HG03280 (cell line): ENCODE results near the gene RAB4B.
"Not testable (repeated sequence)": the region's sequence is repeated elsewhere in the genome, so short reads cannot be mapped to it uniquely, and the experiment has no call there.

Experiments used
- ATAC-seq: cut with Tn5 transposase; IDR thresholded peaks from one replicate; pipeline ENCODE4 v1.9.1; 2021; ENCODE audit warnings: mild to moderate bottlenecking, moderate library complexity; ENCODE audit not compliant: unreplicated experiment

Gene RAB4B

GRCh38 chr19:40750058-40750873 is 27.8 kb upstream of the RAB4B start, which contains the start of gene ACTMAP:
TSS of gene ACTMAP (minus strand) at chr19:40750477. CDS start at chr19:40749803, 674 bp downstream.
- peak; percentile 87 for ATAC-seq

GRCh38 chr19:40750874-40751537 is 27.0 kb upstream of the RAB4B start, which contains the start of gene SNRPA:
TSS of gene SNRPA (plus strand) at chr19:40751203. CDS start at chr19:40751409, 206 bp downstream.
- peak; percentile 53 for ATAC-seq

GRCh38 chr19:40752257-40752781 is 25.7 kb upstream of the RAB4B start:
- ATAC-seq: no peak

- ATAC-seq: no peak
These were observed 23.3 kb upstream of the RAB4B start for GRCh38 chr19:40754611-40755247.

DNA sequence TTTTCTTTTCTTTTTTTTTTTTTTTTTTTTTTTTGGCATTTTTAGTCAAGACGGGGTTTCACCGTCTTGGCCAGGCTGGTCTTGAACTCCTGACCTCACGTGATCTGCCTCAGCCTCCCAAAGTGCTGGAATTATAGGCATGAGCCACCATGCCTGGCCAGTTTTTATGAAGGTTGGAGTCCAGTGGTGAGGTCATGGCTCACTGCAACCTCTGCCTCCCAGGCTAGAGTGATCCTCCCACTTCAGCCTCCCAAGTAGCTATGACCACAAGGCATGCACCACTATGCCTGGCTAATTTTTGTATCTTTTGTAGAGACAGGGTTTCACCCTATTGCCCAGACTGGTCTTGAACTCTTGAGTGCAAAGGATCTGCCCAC is 22.8 kb upstream of the RAB4B start:
- ATAC-seq: no peak

- no peak for ATAC-seq
These were observed 22.3 kb upstream of the RAB4B start for GRCh38 chr19:40755791-40756190.

DNA sequence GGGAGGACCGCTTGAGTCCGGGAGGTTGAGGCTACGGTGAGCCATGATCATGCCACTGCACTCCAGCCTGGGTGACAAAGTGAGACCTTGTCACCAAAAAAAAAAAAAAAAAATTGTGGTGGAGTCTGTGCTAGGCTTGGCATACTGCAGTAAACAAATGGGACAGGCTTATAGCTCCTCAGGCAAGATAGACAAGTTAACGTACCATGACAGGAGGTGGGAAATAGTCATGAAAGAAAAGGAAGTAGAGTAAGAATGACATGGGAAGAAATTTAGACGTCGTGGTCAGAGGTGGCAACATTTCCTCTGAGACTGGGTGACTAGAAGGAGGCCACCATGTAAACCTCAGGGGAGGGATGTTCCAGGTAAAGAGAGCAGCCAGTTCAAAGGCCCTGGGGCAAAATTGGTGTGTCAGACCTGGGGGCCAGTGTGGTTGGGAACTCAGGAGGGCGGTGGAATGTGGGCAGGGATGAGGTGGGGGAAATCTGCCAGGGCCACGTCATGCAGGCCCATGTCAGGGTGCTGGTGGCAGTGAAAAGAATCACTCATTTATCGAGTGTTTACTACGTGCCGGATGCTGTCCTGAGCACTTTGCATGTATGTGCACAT is 21.4 kb upstream of the RAB4B start:
- no peak for ATAC-seq

GRCh38 chr19:40758491-40758890 is 19.6 kb upstream of the RAB4B start:
- ATAC-seq: no peak

DNA sequence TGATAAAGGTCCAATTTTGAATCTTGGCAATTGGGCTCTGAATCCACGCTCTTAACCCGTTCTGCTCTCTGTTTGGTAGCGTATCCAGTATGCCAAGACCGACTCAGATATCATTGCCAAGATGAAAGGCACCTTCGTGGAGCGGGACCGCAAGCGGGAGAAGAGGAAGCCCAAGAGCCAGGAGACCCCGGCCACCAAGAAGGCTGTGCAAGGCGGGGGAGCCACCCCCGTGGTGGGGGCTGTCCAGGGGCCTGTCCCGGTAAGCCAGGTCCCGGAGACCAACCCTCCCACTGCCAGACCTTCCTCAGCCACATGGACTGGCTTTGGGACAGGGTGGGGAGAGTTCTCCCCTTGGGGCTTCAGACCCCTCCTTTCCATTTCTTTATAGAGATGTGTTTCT is 18.7 kb upstream of the RAB4B start:
- ATAC-seq: no peak

- no peak for ATAC-seq
These were observed 15.1 kb upstream of the RAB4B start for GRCh38 chr19:40762754-40763470.

DNA sequence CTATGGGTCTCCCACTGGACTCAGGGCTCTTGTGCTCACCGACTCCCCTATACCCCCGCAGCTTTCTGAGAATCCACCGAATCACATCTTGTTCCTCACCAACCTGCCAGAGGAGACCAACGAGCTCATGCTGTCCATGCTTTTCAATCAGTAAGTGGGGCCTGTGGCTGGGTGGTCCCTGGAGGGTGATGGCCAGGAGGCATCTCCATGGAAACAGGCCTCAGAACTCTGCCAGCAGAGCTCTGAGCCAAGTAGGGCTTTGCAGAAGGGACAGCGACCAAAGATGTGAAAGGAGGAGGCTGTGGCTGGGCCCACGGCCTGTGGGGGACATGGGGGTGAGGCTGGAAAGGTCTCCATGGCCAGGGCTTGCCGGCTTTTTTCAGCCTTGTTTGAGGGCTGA is 14.5 kb upstream of the RAB4B start:
- ATAC-seq: no peak

DNA sequence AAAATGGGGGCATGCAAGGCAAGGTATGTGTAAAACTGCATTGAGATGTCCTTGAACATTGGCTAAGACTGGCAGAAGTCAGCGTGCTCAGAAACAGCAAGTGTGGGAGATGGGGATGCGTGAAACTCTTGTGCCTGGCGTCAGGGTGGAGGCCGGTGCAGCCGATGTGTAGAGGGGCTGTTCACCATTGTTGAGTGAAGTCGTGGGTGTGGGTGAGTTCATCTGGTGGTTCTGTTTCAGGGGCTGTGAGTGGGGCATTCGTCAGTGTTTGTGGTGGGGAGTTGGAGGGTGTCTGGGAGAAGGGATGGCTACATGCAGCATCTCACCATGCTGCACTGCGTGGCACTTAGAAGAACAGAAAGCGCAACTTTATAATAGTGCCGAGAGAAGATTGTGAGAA is 14.1 kb upstream of the RAB4B start:
- no peak for ATAC-seq

- ATAC-seq: not testable (repeated sequence)
These were observed 11.7 kb upstream of the RAB4B start for GRCh38 chr19:40766385-40766784.

GRCh38 chr19:40768869-40769268 is 9.2 kb upstream of the RAB4B start:
- ATAC-seq: no peak

- not testable (repeated sequence) for ATAC-seq
These were observed 6.8 kb upstream of the RAB4B start for GRCh38 chr19:40771101-40771862.

GRCh38 chr19:40774916-40775631 is 3.0 kb upstream of the RAB4B start, which contains the start of gene MIA:
TSS of gene MIA (plus strand) at chr19:40775521. CDS start at chr19:40775543, 22 bp downstream.
- ATAC-seq: no peak

DNA sequence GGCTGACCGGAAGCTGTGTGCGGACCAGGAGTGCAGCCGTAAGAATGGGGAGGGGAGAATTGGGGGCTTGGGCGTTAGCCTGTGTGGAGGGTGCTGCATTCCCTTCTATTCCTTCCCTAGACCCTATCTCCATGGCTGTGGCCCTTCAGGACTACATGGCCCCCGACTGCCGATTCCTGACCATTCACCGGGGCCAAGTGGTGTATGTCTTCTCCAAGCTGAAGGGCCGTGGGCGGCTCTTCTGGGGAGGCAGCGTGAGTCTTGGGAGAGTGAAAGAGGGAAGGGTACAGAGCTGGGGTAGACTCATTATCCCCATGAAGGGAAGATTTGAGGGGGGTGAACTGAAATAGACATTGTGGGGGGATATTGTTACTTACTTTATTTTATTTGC is 2.4 kb upstream of the RAB4B start:
- ATAC-seq: no peak

- ATAC-seq: no peak
These were observed 1.7 kb upstream of the RAB4B start for GRCh38 chr19:40776364-40776763.
